Glutamatergic neuron (in vitro differentiated cells): ENCODE measurements around the gene ENKD1. TPM values are rescaled to one million over a fixed set of nuclear protein-coding genes. Genes with fewer than 3 reads are reported as not detected.

ENCODE experiments used
- DNase-seq: peaks from one replicate; pipeline ENCODE4 v3.0.0; 2022
- H3K27ac Mint-ChIP-seq: one replicate; pipeline ENCODE4 v1.8.0; 2020; ENCODE audit warnings: mild to moderate bottlenecking, mixed read lengths, inconsistent platforms; ENCODE audit not compliant: unreplicated experiment
- H3K27me3 Mint-ChIP-seq: one replicate; pipeline ENCODE4 v1.8.0; 2020; ENCODE audit warnings: mild to moderate bottlenecking, moderate library complexity, mixed read lengths, inconsistent platforms; ENCODE audit not compliant: unreplicated experiment
- H3K36me3 Mint-ChIP-seq: one replicate; pipeline ENCODE4 v1.8.0; 2020; ENCODE audit warnings: mild to moderate bottlenecking, mixed read lengths, inconsistent platforms; ENCODE audit not compliant: unreplicated experiment
- H3K4me1 Mint-ChIP-seq: one replicate; pipeline ENCODE4 v1.8.0; 2020; ENCODE audit warnings: mild to moderate bottlenecking, low read depth, mixed read lengths, inconsistent platforms; ENCODE audit not compliant: unreplicated experiment
- H3K4me3 Mint-ChIP-seq: one replicate; pipeline ENCODE4 v1.8.0; 2020; ENCODE audit warnings: mild to moderate bottlenecking, mixed read lengths, inconsistent platforms; ENCODE audit not compliant: unreplicated experiment
- H3K9me3 Mint-ChIP-seq: one replicate; pipeline ENCODE4 v1.8.0; 2020; ENCODE audit warnings: mild to moderate bottlenecking, moderate library complexity, mixed read lengths, inconsistent platforms; ENCODE audit not compliant: unreplicated experiment
- total RNA-seq: library from RNA; stranded (reverse); fragmentation: NEBNext Ultra II Directional; extraction: Animal tissue kit (Norgen Biotek cat#: 25700); gene quantifications from one replicate; pipeline ENCODE4 v1.2.1, GENCODE V29; 2021; ENCODE audit not compliant: unreplicated experiment
- TF ChIP-seq, protein P1 (sequence below): fragments of 200-600 bp; sonication (generic); IDR thresholded peaks from one replicate; pipeline ENCODE4 v1.5.0; 2021; ENCODE audit not compliant: partially characterized antibody, unreplicated experiment

ENKD1 gene
- total RNA-seq, 1 donor from 2014 or later, result 19.0 TPM

DNA sequence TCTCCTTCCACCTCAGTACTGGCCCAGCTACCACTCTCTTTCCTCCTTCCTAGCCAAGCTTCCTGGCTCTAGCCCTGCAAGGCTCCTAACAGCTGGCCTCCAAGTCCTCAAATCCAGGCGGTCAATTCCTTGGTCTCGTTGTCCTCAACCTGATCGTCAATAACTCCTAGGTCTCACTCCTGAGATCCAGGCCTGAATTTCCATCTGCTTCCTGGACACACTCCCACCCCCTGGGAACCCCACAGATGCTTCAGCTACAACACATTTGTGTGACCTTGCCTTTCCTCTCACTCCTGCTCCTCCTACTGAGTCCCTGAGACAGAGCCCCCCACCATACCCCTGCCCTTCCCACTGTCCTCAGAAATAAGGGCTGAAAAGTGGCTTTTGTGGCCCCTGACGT is 2.3 kb downstream of the ENKD1 start:
- H3K27me3 Mint-ChIP-seq, result peaks cover 22% of the 10 kb centered on the region
- peak overlapping the region; percentile 95 for H3K27ac Mint-ChIP-seq
- peak; percentile 53 for DNase-seq
- no peaks in the 10 kb centered on the region for H3K36me3 Mint-ChIP-seq
- H3K9me3 Mint-ChIP-seq, result peaks cover 12% of the 10 kb centered on the region
- TF ChIP-seq, protein P1, sequence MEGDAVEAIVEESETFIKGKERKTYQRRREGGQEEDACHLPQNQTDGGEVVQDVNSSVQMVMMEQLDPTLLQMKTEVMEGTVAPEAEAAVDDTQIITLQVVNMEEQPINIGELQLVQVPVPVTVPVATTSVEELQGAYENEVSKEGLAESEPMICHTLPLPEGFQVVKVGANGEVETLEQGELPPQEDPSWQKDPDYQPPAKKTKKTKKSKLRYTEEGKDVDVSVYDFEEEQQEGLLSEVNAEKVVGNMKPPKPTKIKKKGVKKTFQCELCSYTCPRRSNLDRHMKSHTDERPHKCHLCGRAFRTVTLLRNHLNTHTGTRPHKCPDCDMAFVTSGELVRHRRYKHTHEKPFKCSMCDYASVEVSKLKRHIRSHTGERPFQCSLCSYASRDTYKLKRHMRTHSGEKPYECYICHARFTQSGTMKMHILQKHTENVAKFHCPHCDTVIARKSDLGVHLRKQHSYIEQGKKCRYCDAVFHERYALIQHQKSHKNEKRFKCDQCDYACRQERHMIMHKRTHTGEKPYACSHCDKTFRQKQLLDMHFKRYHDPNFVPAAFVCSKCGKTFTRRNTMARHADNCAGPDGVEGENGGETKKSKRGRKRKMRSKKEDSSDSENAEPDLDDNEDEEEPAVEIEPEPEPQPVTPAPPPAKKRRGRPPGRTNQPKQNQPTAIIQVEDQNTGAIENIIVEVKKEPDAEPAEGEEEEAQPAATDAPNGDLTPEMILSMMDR, result no peak
- peaks cover 21% of the 10 kb centered on the region for H3K4me1 Mint-ChIP-seq
- H3K4me3 Mint-ChIP-seq, result peak overlapping the region; percentile 87

GRCh38 chr16:67663877-67664222 is 2.7 kb downstream of the ENKD1 start:
- H3K4me1 Mint-ChIP-seq, result peaks cover 18% of the 10 kb centered on the region
- peak overlapping the region; percentile 87 for H3K4me3 Mint-ChIP-seq
- peak overlapping the region; percentile 95 for H3K27ac Mint-ChIP-seq
- no peaks in the 10 kb centered on the region for H3K36me3 Mint-ChIP-seq
- TF ChIP-seq, protein P1, result peak; percentile 15
- DNase-seq, result no peak
- peaks cover 13% of the 10 kb centered on the region for H3K9me3 Mint-ChIP-seq
- H3K27me3 Mint-ChIP-seq, result peaks cover 24% of the 10 kb centered on the region

DNA sequence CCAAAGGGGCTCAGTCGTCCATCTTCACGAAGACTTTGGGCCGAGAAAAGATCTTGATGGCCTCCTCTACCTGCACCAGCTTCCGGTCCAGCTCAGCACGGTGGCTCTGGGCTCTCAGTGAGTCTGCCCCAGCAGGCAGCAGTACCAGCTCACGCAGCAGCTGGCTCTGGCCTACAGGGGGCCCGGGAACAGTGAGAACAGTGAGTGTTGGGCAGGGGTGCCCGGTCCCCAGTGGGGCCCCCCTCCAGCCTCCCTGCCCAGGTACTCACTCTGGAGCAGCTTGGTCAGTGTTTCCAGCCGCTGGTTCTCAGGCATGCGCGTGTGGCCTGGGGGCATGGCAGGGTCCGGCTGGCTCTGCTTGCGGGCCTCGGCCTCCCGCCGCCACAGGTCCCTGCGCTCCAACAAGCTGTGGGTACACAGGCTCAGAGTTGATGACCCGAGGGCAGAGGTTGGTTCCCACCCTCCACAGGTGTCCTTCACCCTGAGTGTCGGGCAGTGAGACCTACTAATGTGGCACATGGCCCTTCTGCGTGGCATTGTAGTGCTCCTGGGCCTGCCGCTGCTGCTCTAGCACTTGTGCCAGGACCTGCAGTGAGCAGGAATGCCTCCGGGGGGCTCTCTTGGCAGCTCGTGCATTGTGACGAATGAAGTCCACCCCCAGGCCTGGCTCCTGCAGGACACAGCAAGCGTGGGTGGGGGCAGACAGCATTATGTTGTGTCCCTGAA is 3.2 kb downstream of the ENKD1 start:
- Mint-ChIP-seq H3K27ac (no peak overlapping the region), H3K9me3 (peaks cover 9% of the 10 kb centered on the region), H3K4me1 (peaks cover 16% of the 10 kb centered on the region), H3K27me3 (peaks cover 22% of the 10 kb centered on the region), H3K36me3 (no peaks in the 10 kb centered on the region), H3K4me3 (no peak overlapping the region)
- DNase-seq, result peak; percentile 76
- TF ChIP-seq, protein P1, result peak; percentile 46

GRCh38 chr16:67662653-67663010 is 3.9 kb downstream of the ENKD1 start:
- H3K4me3 Mint-ChIP-seq, result no peak overlapping the region
- H3K36me3 Mint-ChIP-seq, result no peaks in the 10 kb centered on the region
- peaks cover 9% of the 10 kb centered on the region for H3K9me3 Mint-ChIP-seq
- no peak for DNase-seq
- peaks cover 16% of the 10 kb centered on the region for H3K4me1 Mint-ChIP-seq
- H3K27ac Mint-ChIP-seq, result no peak overlapping the region
- TF ChIP-seq, protein P1, result no peak
- peaks cover 22% of the 10 kb centered on the region for H3K27me3 Mint-ChIP-seq

GRCh38 chr16:67661886-67662652 is 4.5 kb downstream of the ENKD1 start:
- peak overlapping the region; percentile 17 for H3K27ac Mint-ChIP-seq
- peaks cover 8% of the 10 kb centered on the region for H3K9me3 Mint-ChIP-seq
- peaks cover 14% of the 10 kb centered on the region for H3K4me1 Mint-ChIP-seq
- peak overlapping the region; percentile 95 for H3K4me3 Mint-ChIP-seq
- H3K36me3 Mint-ChIP-seq, result no peaks in the 10 kb centered on the region
- peaks cover 21% of the 10 kb centered on the region for H3K27me3 Mint-ChIP-seq
- TF ChIP-seq, protein P1, result no peak
- no peak for DNase-seq
